H9 (cell line): ENCODE measurements around the gene EPPIN. TPM values are rescaled to one million over a fixed set of nuclear protein-coding genes. Genes with fewer than 3 reads are reported as not detected.

Experiments
- DNase-seq: peaks from one replicate; pipeline ENCODE4 v3.0.0-alpha.2; 2017
- H2AFZ ChIP-seq: one replicate; pipeline ENCODE4 v1.6.1; 2013; ENCODE audit warnings: mild to moderate bottlenecking, low read length, control low read depth, moderate library complexity
- H2AK5ac ChIP-seq: 2 replicates; pipeline ENCODE4 v1.6.1; 2013; ENCODE audit warnings: low read length, control low read depth, mixed read lengths; ENCODE audit not compliant: insufficient read length
- H2BK120ac ChIP-seq: one replicate; pipeline ENCODE4 v1.6.1; 2013; ENCODE audit warnings: low read depth, mild to moderate bottlenecking, low read length, control low read depth, inconsistent platforms; ENCODE audit not compliant: poor library complexity, severe bottlenecking
- H2BK12ac ChIP-seq: 2 replicates; pipeline ENCODE4 v1.6.1; 2013; ENCODE audit warnings: low read length, control low read depth, mixed read lengths, low read depth; ENCODE audit not compliant: insufficient read length
- H2BK15ac ChIP-seq: 2 replicates; pipeline ENCODE4 v1.6.1; 2013; ENCODE audit warnings: low read depth, low read length, control low read depth
- H2BK20ac ChIP-seq: one replicate; pipeline ENCODE4 v1.6.1; 2013; ENCODE audit warnings: low read depth, mild to moderate bottlenecking, low read length, control low read depth, inconsistent platforms; ENCODE audit not compliant: poor library complexity, severe bottlenecking
- H2BK5ac ChIP-seq: 2 replicates; pipeline ENCODE4 v1.6.1; 2013; ENCODE audit warnings: low read length, control low read depth, mixed read lengths; ENCODE audit not compliant: insufficient read length
- H3K14ac ChIP-seq: 2 replicates; pipeline ENCODE4 v1.6.1; 2013; ENCODE audit warnings: low read length, control low read depth; ENCODE audit not compliant: insufficient read depth
- H3K18ac ChIP-seq: 2 replicates; pipeline ENCODE4 v1.6.1; 2013; ENCODE audit warnings: low read depth, mild to moderate bottlenecking, mixed read lengths, low read length, control low read depth; ENCODE audit not compliant: insufficient read length
- H3K23ac ChIP-seq: 2 replicates; pipeline ENCODE4 v1.6.1; 2013; ENCODE audit warnings: low read length, control low read depth, mixed read lengths, low read depth; ENCODE audit not compliant: insufficient read length
- H3K23me2 ChIP-seq: 2 replicates; pipeline ENCODE4 v1.6.1; 2013; ENCODE audit warnings: low read depth, mild to moderate bottlenecking, mixed read lengths, low read length, control low read depth; ENCODE audit not compliant: insufficient read length, poor library complexity, severe bottlenecking
- H3K27ac ChIP-seq: 2 replicates; pipeline ENCODE4 v1.5.1; 2013; ENCODE audit warnings: low read length, control low read depth, mixed read lengths, low read depth; ENCODE audit not compliant: insufficient read length
- H3K27me3 ChIP-seq: 2 replicates; pipeline ENCODE4 v1.6.1; 2013; ENCODE audit warnings: low read length, control low read depth, inconsistent platforms; ENCODE audit not compliant: insufficient read depth
- H3K4ac ChIP-seq: 2 replicates; pipeline ENCODE4 v1.6.1; 2013; ENCODE audit warnings: low read depth, mild to moderate bottlenecking, control low read depth, inconsistent platforms, low read length, moderate library complexity
- H3K4me1 ChIP-seq: 2 replicates; pipeline ENCODE4 v1.6.1; 2013; ENCODE audit warnings: low read length, control low read depth, inconsistent platforms; ENCODE audit not compliant: insufficient read depth
- H3K4me2 ChIP-seq: 2 replicates; pipeline ENCODE4 v1.6.1; 2013; ENCODE audit warnings: low read length, control low read depth, mixed read lengths; ENCODE audit not compliant: insufficient read length, insufficient read depth
- H3K56ac ChIP-seq: 2 replicates; pipeline ENCODE4 v1.6.1; 2013; ENCODE audit warnings: low read depth, mild to moderate bottlenecking, mixed read lengths, low read length, control low read depth; ENCODE audit not compliant: insufficient read length
- H3K79me1 ChIP-seq: 2 replicates; pipeline ENCODE4 v1.6.1; 2013; ENCODE audit warnings: low read depth, mild to moderate bottlenecking, moderate library complexity, low read length, control low read depth, inconsistent platforms; ENCODE audit not compliant: insufficient read depth, poor library complexity, severe bottlenecking
- H3K79me2 ChIP-seq: 2 replicates; pipeline ENCODE4 v1.6.1; 2013; ENCODE audit warnings: low read length, control low read depth, inconsistent platforms; ENCODE audit not compliant: insufficient read depth
- H3K9ac ChIP-seq: 2 replicates; pipeline ENCODE4 v1.6.1; 2013; ENCODE audit warnings: low read length, control low read depth, mixed read lengths; ENCODE audit not compliant: insufficient read length; ENCODE audit errors: extremely low read depth
- H3K9me3 ChIP-seq: one replicate; pipeline ENCODE4 v1.6.1; 2013; ENCODE audit warnings: low read depth, low read length, inconsistent platforms; ENCODE audit not compliant: control insufficient read depth
- H3T11ph ChIP-seq: one replicate; pipeline ENCODE4 v1.6.1; 2013; ENCODE audit warnings: mild to moderate bottlenecking, low read length, control low read depth, inconsistent platforms
- H4K20me1 ChIP-seq: one replicate; pipeline ENCODE4 v1.6.1; 2013; ENCODE audit not compliant: control insufficient read depth, insufficient read length, insufficient read depth
- H4K5ac ChIP-seq: 2 replicates; pipeline ENCODE4 v1.6.1; 2013; ENCODE audit warnings: low read depth, mild to moderate bottlenecking, mixed read lengths, low read length, control low read depth; ENCODE audit not compliant: insufficient read length
- H4K8ac ChIP-seq: replicated peaks from 2 replicates; pipeline ENCODE4 v1.6.1; 2013; ENCODE audit warnings: low read length, control low read depth, mixed read lengths, low read depth; ENCODE audit not compliant: insufficient read length
- H4K91ac ChIP-seq: 2 replicates; pipeline ENCODE4 v1.6.1; 2013; ENCODE audit warnings: low read depth, mild to moderate bottlenecking, moderate library complexity, mixed read lengths, low read length, control low read depth; ENCODE audit not compliant: insufficient read length
- H3K27ac Mint-ChIP-seq, 3 experiments: 2 replicates in 2 of 3; 3 replicates in 1 of 3; pipeline ENCODE4 v1.8.0; 2020 to 2021; ENCODE audit warnings: mixed read lengths in 3 of 3, mild to moderate bottlenecking in 1 of 3, moderate library complexity in 1 of 3
- H3K27me3 Mint-ChIP-seq: 2 replicates; pipeline ENCODE4 v1.8.0; 2021; ENCODE audit warnings: low read depth, mild to moderate bottlenecking, moderate library complexity, mixed read lengths
- H3K36me3 Mint-ChIP-seq, 3 experiments: 2 replicates in 2 of 3; 3 replicates in 1 of 3; pipeline ENCODE4 v1.8.0; 2020 to 2021; ENCODE audit warnings: low read depth in 3 of 3, mixed read lengths in 3 of 3; ENCODE audit not compliant: insufficient read depth in 1 of 3
- H3K4me1 Mint-ChIP-seq, 2 experiments: 2 replicates each; pipeline ENCODE4 v1.8.0; 2020; ENCODE audit warnings: mixed read lengths in 2 of 2
- H3K4me3 Mint-ChIP-seq, 2 experiments: 2 replicates in 1 of 2; 3 replicates in 1 of 2; pipeline ENCODE4 v1.8.0; 2020 to 2021; ENCODE audit warnings: mild to moderate bottlenecking in 2 of 2, mixed read lengths in 2 of 2, moderate library complexity in 1 of 2
- H3K9me3 Mint-ChIP-seq, 2 experiments: 2 replicates in 1 of 2; 3 replicates in 1 of 2; pipeline ENCODE4 v1.8.0; 2020; ENCODE audit warnings: mild to moderate bottlenecking in 2 of 2, mixed read lengths in 2 of 2, moderate library complexity in 1 of 2
- CTCF ChIP-seq: fragments of 200-600 bp; sonication (generic); conservative IDR thresholded peaks from 3 replicates; pipeline ENCODE4 v1.8.0; 2021; ENCODE audit warnings: antibody characterized with exemption, mild to moderate bottlenecking
- WGBS: extraction: QIAGEN DNeasy Blood & Tissue Kit; methylation state at CpG from one replicate; pipeline ENCODE4 v1.1.7; 2013; ENCODE audit warnings: missing lambda C conversion rate, low lambda C conversion rate, mixed read lengths; ENCODE audit not compliant: insufficient read length; ENCODE audit errors: extremely low coverage; 5-methylcytosine and 5-hydroxymethylcytosine counted together
- long read RNA-seq: library from polyadenylated mRNA; unstranded; transcript quantifications from one replicate; pipeline ENCODE4 v2.0.0, GENCODE V29; 2020
- total RNA-seq: library from RNA; stranded (reverse); gene quantifications from 2 replicates; pipeline ENCODE4 v1.2.1, GENCODE V29; 2021

EPPIN gene
- not detected in 2 replicates for total RNA-seq
- long read RNA-seq = 0 reads

DNA sequence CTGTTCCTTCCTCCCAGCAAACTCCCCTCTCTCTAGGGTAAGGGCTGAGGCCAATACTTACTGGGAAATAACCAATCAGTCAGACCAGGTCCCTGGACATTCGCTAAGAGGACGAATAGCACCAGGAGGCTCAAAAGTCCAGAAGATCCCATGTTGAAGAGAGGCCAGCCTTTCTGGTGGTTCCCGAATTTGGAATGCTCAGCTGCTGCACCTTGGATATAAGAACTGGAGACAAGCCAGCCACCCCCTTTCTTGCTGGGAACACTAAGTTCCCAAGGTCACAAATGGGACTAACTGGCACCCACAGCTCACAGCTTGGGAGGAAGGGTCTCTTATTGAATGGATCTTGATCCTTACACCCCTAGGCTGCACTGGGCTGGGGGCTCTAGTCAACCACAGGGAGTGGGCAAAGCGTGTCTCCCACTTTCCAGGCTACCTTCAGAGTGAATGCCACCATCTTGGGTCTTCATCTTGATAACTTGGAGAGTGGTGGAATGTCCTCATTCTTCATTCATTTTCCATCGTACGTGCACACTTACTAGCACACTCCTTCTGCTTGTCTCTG lies at the start of gene EPPIN:
Gene EPPIN (minus strand): TSS at position 196 of the 565 bp plus-strand sequence. CDS start 44 bp downstream, at position 152.
- Histone ChIP-seq H2AFZ (no peak within 1 kb of the TSS), H3K56ac (no peak within 1 kb of the TSS), H3K9ac (no peak within 1 kb of the TSS), H4K5ac (no peak within 1 kb of the TSS), H2BK12ac (no peak within 1 kb of the TSS), H2BK120ac (no peak within 1 kb of the TSS), H3K4me2 (no peak within 1 kb of the TSS), H3K18ac (no peak within 1 kb of the TSS), H3T11ph (no peak within 1 kb of the TSS), H3K14ac (no peak within 1 kb of the TSS), H3K4ac (no peak within 1 kb of the TSS), H3K4me1 (no peaks in the 10 kb centered on the region), H4K20me1 (no peaks in the 10 kb centered on the region), H2BK15ac (no peak within 1 kb of the TSS; the same call in 1 of the 2 replicates), H2BK20ac (no peak within 1 kb of the TSS), H3K23me2 (no peaks in the 10 kb centered on the region), H3K23ac (no peak within 1 kb of the TSS), H3K9me3 (no peaks in the 10 kb centered on the region), H3K79me2 (no peaks in the 10 kb centered on the region), H4K8ac (no peak within 1 kb of the TSS), H2AK5ac (no peak within 1 kb of the TSS), H4K91ac (no peak within 1 kb of the TSS), H3K79me1 (no peaks in the 10 kb centered on the region), H3K27me3 (no peaks in the 10 kb centered on the region), H2BK5ac (no peak within 1 kb of the TSS), H3K27ac (no peak within 1 kb of the TSS)
- WGBS = no CpG with 5 or more reads among the region's 6 CpGs
- no peak for TF ChIP-seq CTCF
- Mint-ChIP-seq H3K36me3 (peaks cover 0 to 5% (median 0%) of the 10 kb centered on the region in 3 experiments; a peak in 1 of 7 replicates), H3K9me3 (peaks cover 0 to 7% of the 10 kb centered on the region in 2 experiments; a peak in 2 of 5 replicates), H3K27me3 (peaks cover 1% of the 10 kb centered on the region), H3K4me3 (no peak within 1 kb of the TSS), H3K27ac (no peak within 1 kb of the TSS), H3K4me1 (peaks cover 2 to 9% of the 10 kb centered on the region in 2 experiments; a peak in 2 of 4 replicates)
- no peak for DNase-seq
